Prostate gland (tissue), 2 donors: Measurements from ENCODE around the gene OBSL1. TPM values are rescaled to one million over a fixed set of nuclear protein-coding genes. Genes with fewer than 3 reads are reported as not detected.

ENCODE experiments used
- DNase-seq: peaks from one replicate; pipeline ENCODE4 v3.0.0-alpha.2; 2019; ENCODE audit warnings: low spot score
- H3K27ac ChIP-seq, 2 donors: fragments of 200-600 bp; sonication (generic); 2 replicates each; pipeline ENCODE4 v1.5.1; 2017 to 2019
- H3K27me3 ChIP-seq: fragments of 200-600 bp; sonication (generic); replicated peaks from 2 replicates; pipeline ENCODE4 v1.5.1; 2019; ENCODE audit not compliant: insufficient read depth
- H3K36me3 ChIP-seq, 2 donors: fragments of 200-600 bp; sonication (generic); 1 replicate in 1 of 2; 2 replicates in 1 of 2; pipeline versions ENCODE4 v1.5.1 to v1.8.1; 2017 to 2019
- H3K4me1 ChIP-seq: fragments of 200-600 bp; sonication (generic); replicated peaks from 2 replicates; pipeline ENCODE4 v1.5.1; 2019
- H3K4me3 ChIP-seq, 2 donors: fragments of 200-600 bp; sonication (generic); 2 replicates each; pipeline ENCODE4 v1.5.1; 2017 to 2019
- H3K9me3 ChIP-seq: fragments of 200-600 bp; sonication (generic); 2 replicates; pipeline ENCODE4 v1.5.1; 2017
- POLR2A ChIP-seq: fragments of 450-650 bp; IDR thresholded peaks from one replicate; pipeline ENCODE4 v1.6.1; 2016; ENCODE audit warnings: antibody characterized with exemption, mild to moderate bottlenecking
- POLR2AphosphoS5 ChIP-seq: sonication (generic); formaldehyde crosslinking; IDR thresholded peaks from one replicate; pipeline ENCODE4 v1.6.1; 2017; ENCODE audit warnings: antibody characterized with exemption
- WGBS: methylation state at CpG from one replicate; pipeline ENCODE4 v1.1.5; 2018; 5-methylcytosine and 5-hydroxymethylcytosine counted together
- intact Hi-C: fragments of 100-400 bp; cut with DNase I; formaldehyde crosslinking; loops from one replicate; pipeline ENCODE4 v1.14.2; 2022
- total RNA-seq, 2 donors: library from RNA; depleted of rRNA; stranded (reverse); fragments of >200 nt; gene quantifications; one replicate each; pipeline ENCODE4 v1.1.0, GENCODE V29; 2016
- TF ChIP-seq, protein P1 (sequence below), 4 experiments: fragments of 200-600 bp in 2 of 4; fragments of 450-650 bp in 2 of 4; sonication (generic) in 2 of 4; IDR thresholded peaks; 1 replicate in 3 of 4; 2 replicates in 1 of 4; pipeline ENCODE4 v1.5.1; 2016 to 2019; ENCODE audit warnings: antibody characterized with exemption in 4 of 4, mild to moderate bottlenecking in 2 of 4, moderate library complexity in 2 of 4

Gene OBSL1
- total RNA-seq, 2 donors from 2014 or later, result 142 to 330 TPM

DNA sequence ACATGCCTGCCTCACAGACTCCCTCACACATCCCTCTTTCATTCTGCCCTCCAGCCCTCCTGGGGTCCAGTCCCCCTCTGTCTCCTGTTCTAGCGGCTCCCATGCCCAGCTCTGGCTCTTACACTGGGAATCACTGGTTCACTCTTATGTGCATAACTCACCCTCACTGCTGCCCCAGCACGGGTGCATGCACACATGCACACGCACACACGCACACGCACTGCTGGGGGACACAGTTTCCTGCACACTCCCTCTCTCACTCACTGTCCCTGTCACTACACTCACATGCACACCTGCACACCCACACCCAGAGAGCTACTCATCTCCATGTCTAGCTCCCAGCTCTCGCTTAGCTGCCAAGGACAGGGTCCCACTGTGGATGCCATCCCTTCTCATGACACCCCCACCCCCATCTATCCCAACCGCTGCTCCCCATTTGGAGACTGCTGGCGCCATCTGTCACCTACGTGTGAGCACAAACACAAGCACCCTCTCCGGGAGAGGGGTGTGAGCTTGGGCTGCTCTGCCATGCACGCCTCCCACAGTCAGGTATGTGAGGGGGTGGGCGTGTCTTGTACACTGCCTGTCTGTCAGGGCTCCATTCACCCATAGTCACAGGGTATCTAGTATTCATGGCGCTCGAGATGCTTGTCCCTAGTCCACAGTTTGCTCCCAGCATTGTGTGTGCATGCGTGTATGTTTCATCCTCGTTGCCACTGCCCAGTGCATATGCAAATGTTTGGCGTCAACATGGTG lies 55.3 kb downstream of the OBSL1 start:
- intact Hi-C loops, result loop anchor here (10.0 kb wide), 1 partner anchor 341 kb away; the partner anchor contains the start of genes CNPPD1, RETREG2 and SLC23A3
- Histone ChIP-seq H3K27ac (no peak overlapping the region), H3K27me3 (peaks cover 9% of the 10 kb centered on the region), H3K36me3 (no peaks in the 10 kb centered on the region), H3K4me3 (no peak overlapping the region), H3K9me3 (no peaks in the 10 kb centered on the region), H3K4me1 (no peaks in the 10 kb centered on the region)
- TF ChIP-seq, protein P1, sequence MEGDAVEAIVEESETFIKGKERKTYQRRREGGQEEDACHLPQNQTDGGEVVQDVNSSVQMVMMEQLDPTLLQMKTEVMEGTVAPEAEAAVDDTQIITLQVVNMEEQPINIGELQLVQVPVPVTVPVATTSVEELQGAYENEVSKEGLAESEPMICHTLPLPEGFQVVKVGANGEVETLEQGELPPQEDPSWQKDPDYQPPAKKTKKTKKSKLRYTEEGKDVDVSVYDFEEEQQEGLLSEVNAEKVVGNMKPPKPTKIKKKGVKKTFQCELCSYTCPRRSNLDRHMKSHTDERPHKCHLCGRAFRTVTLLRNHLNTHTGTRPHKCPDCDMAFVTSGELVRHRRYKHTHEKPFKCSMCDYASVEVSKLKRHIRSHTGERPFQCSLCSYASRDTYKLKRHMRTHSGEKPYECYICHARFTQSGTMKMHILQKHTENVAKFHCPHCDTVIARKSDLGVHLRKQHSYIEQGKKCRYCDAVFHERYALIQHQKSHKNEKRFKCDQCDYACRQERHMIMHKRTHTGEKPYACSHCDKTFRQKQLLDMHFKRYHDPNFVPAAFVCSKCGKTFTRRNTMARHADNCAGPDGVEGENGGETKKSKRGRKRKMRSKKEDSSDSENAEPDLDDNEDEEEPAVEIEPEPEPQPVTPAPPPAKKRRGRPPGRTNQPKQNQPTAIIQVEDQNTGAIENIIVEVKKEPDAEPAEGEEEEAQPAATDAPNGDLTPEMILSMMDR (IDR thresholded peaks at IDR 0.05), result no peak
- TF ChIP-seq POLR2AphosphoS5 (no peak), POLR2A (no peak)
- no peak for DNase-seq
- 70% methylated on average over 17 of the region's 17 CpGs for WGBS

DNA sequence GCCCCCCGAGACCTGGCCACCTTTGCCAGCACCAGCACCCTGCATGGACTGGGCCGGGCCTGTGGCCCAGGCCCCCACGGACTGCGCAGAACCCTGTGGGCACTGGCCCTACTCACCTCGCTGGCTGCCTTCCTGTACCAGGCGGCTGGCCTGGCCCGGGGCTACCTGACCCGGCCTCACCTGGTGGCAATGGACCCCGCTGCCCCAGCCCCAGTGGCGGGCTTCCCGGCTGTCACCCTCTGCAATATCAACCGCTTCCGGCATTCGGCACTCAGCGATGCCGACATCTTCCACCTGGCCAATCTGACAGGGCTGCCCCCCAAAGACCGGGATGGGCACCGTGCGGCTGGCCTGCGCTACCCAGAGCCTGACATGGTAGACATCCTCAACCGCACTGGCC lies 56.5 kb downstream of the OBSL1 start:
- WGBS, result 87% methylated on average over 18 of the region's 21 CpGs
- H3K9me3 ChIP-seq, result no peaks in the 10 kb centered on the region
- no peak overlapping the region for H3K4me3 ChIP-seq
- peaks cover 9% of the 10 kb centered on the region for H3K27me3 ChIP-seq
- H3K36me3 ChIP-seq, result no peaks in the 10 kb centered on the region
- no peak overlapping the region for H3K27ac ChIP-seq
- no peak for DNase-seq
- intact Hi-C loops, result loop anchor here (10.0 kb wide), 1 partner anchor 340 kb away; the partner anchor contains the start of genes CNPPD1, RETREG2 and SLC23A3
- no peak for TF ChIP-seq POLR2A
- TF ChIP-seq, protein P1 (IDR thresholded peaks at IDR 0.05), result no peak
- peaks cover 2% of the 10 kb centered on the region for H3K4me1 ChIP-seq

DNA sequence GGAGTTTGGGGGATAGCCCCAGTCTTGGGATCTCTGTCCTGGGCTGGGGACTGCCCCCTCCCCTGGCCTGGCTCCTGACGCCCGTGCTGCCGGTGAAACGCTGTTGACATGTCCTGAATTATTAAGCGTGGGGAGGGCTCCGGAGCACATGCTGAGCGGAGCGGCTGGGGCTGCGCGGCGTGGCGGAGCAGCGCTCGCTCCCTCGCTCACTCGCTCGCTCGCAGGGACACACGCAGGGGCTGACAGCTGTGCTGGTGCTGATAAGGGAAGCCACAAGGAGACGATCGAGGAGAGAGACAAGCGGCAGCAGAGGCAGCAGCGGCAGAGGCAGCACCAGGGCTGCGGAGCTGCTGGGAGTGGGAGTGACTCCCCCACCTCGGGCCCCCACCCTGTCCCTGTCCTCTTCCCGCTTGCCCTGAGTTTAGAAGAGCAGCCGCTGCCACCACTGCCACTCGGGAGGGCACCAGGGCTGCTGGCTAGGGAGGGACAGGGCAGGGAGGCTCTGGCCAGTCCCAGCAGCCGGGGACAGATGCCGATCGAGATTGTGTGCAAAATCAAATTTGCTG lies 57.1 kb downstream of the OBSL1 start, which contains the start of gene ASIC4:
Gene ASIC4, plus strand, starts transcription at position 287 of the 566 bp plus-strand sequence. Its CDS starts 243 bp downstream, at position 530.
- TF ChIP-seq, protein P1 (IDR thresholded peaks at IDR 0.05), result no peak
- TF ChIP-seq POLR2AphosphoS5 (no peak), POLR2A (no peak)
- 10% methylated on average over 30 of the region's 31 CpGs for WGBS
- Histone ChIP-seq H3K9me3 (no peaks in the 10 kb centered on the region), H3K27ac (no peak within 1 kb of the TSS), H3K4me3 (no peak within 1 kb of the TSS), H3K27me3 (peaks cover 9% of the 10 kb centered on the region), H3K36me3 (no peaks in the 10 kb centered on the region), H3K4me1 (peaks cover 2% of the 10 kb centered on the region)
- DNase-seq, result no peak
- intact Hi-C loops, result loop anchor here (10.0 kb wide), 1 partner anchor 339 kb away; the partner anchor contains the start of genes CNPPD1, RETREG2 and SLC23A3

DNA sequence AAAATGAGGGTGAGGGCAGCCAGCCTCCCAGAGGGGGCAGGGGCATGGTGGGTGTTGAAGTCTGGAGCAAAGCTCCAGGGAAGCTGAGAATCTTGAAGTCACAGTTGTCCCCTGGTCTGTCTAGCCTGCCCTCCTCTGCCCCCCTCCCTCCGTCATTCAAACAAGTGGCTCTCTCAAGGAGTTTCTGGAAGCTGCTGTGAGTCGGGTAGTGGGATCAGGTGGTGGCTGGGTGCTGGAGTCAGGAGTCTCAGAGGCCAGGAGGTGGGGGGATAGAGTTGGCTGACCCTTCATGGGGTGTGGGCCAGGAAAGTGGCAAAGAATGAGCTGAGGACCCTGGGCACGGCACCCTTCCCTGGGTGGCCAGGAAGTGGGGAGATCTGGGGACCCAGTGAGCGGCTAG lies 57.6 kb downstream of the OBSL1 start:
- Histone ChIP-seq H3K27ac (no peak overlapping the region), H3K9me3 (no peaks in the 10 kb centered on the region), H3K4me3 (no peak overlapping the region), H3K27me3 (peaks cover 9% of the 10 kb centered on the region), H3K4me1 (peaks cover 2% of the 10 kb centered on the region), H3K36me3 (no peaks in the 10 kb centered on the region)
- DNase-seq, result no peak
- WGBS, result 38% methylated on average over 4 of the region's 4 CpGs
- intact Hi-C loops, result loop anchor here (10.0 kb wide), 1 partner anchor 339 kb away; the partner anchor contains the start of genes CNPPD1, RETREG2 and SLC23A3
- TF ChIP-seq POLR2A (no peak), POLR2AphosphoS5 (no peak)
- TF ChIP-seq, protein P1 (IDR thresholded peaks at IDR 0.05), result no peak
